MCF 10A (cell line): Measurements from ENCODE around the gene FAM162A. TPM values are rescaled to one million over a fixed set of nuclear protein-coding genes. Genes with fewer than 3 reads are reported as not detected.
"Not testable (repeated sequence)": the region's sequence is repeated elsewhere in the genome, so short reads cannot be mapped to it uniquely, and the experiment has no call there.

Source experiments
- BruUV-seq: library from RNA; stranded (reverse); fragments of 400-500 nt; replicated peaks from 2 replicates; lab custom pipeline; 2021; lab: Mats Ljungman, UMichigan
- CTCF ChIA-PET: fragments of 300-600 bp; sonication (Branson Sonifier 250); formaldehyde crosslinking; extraction: SDS; loops from one replicate; lab custom pipeline; 2021; ENCODE audit warnings: antibody characterized with exemption, inconsistent platforms; lab: Yijun Ruan, JAX
- POLR2A ChIA-PET: fragments of 300-600, 350-650 bp; sonication (Branson Sonifier 250); formaldehyde crosslinking; extraction: SDS; loops from one replicate; lab custom pipeline; 2020; ENCODE audit warnings: antibody characterized with exemption, inconsistent platforms; lab: Yijun Ruan, JAX
- DNase-seq: peaks from one replicate; pipeline ENCODE4 v3.0.0-alpha.2; 2018; ENCODE audit not compliant: unreplicated experiment
- H3K27ac Mint-ChIP-seq: one replicate; pipeline ENCODE4 v1.8.0; 2022; ENCODE audit warnings: mild to moderate bottlenecking, low read depth, mixed read lengths; ENCODE audit not compliant: unreplicated experiment
- H3K27me3 Mint-ChIP-seq: one replicate; pipeline ENCODE4 v1.8.0; 2022; ENCODE audit warnings: mixed read lengths; ENCODE audit not compliant: insufficient read depth, unreplicated experiment
- H3K36me3 Mint-ChIP-seq: one replicate; pipeline ENCODE4 v1.8.0; 2022; ENCODE audit warnings: mild to moderate bottlenecking, moderate library complexity, mixed read lengths; ENCODE audit not compliant: insufficient read depth, unreplicated experiment
- H3K4me1 Mint-ChIP-seq: one replicate; pipeline ENCODE4 v1.8.0; 2022; ENCODE audit warnings: mixed read lengths; ENCODE audit not compliant: insufficient read depth, unreplicated experiment
- H3K4me3 Mint-ChIP-seq: one replicate; pipeline ENCODE4 v1.8.0; 2022; ENCODE audit warnings: mild to moderate bottlenecking, moderate library complexity, mixed read lengths; ENCODE audit not compliant: unreplicated experiment
- H3K9me3 Mint-ChIP-seq: one replicate; pipeline ENCODE4 v1.8.0; 2022; ENCODE audit warnings: mixed read lengths; ENCODE audit not compliant: unreplicated experiment
- intact Hi-C: fragments of 100-400 bp; cut with micrococcal nuclease; formaldehyde crosslinking; loops from 2 replicates; pipeline ENCODE4 v1.14.1; 2022
- total RNA-seq: library from RNA; stranded (reverse); gene quantifications from 2 replicates; pipeline ENCODE4 v1.2.3, GENCODE V29; 2022
- TF ChIP-seq, protein P1 (sequence below): fragments of 200-600 bp; IDR thresholded peaks from one replicate; pipeline ENCODE4 v1.8.0; 2022; ENCODE audit warnings: antibody characterized with exemption, mild to moderate bottlenecking; ENCODE audit not compliant: unreplicated experiment

FAM162A gene
- total RNA-seq, 1 experiment from 2014 or later: 59.1 TPM

DNA sequence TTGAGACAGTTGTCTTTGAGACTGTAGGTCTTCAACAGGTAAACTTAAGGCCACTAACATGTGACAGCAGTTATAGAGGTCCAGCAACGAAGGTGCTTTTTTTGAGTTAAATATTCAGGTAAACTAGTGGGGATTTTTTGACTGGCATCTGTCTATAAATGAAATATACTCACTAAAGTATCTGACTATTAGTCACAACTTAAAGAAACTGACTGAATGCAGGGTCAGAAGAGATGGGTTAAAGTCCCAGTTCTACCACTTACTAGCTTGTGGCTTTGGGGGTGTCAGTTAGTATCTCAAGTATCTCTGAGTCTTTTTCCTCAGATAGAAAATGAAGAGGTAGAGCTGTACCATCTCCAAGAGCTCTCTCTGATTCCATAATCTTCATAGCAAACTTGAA is 18.9 kb upstream of the FAM162A start:
- Mint-ChIP-seq H3K27ac (no peak overlapping the region), H3K27me3 (no peaks in the 10 kb centered on the region), H3K36me3 (peaks cover 62% of the 10 kb centered on the region), H3K4me1 (no peaks in the 10 kb centered on the region), H3K9me3 (no peaks in the 10 kb centered on the region), H3K4me3 (no peak overlapping the region)
- intact Hi-C loops: no loop called here
- CTCF ChIA-PET: interaction anchor here (0.6 to 1.7 kb wide), 7 partner anchors 8 to 272 kb away, joined by 3 to 8 read pairs (median 4); partner anchors contain the start of gene MIX23
- no peak for DNase-seq
- POLR2A ChIA-PET: interaction anchor here (1.2 to 6.7 kb wide), 3 partner anchors 12 to 40 kb away, joined by 3 to 61 read pairs (median 16); partner anchors contain the start of genes CSTA, FAM162A and MIX23
- TF ChIP-seq, protein P1, sequence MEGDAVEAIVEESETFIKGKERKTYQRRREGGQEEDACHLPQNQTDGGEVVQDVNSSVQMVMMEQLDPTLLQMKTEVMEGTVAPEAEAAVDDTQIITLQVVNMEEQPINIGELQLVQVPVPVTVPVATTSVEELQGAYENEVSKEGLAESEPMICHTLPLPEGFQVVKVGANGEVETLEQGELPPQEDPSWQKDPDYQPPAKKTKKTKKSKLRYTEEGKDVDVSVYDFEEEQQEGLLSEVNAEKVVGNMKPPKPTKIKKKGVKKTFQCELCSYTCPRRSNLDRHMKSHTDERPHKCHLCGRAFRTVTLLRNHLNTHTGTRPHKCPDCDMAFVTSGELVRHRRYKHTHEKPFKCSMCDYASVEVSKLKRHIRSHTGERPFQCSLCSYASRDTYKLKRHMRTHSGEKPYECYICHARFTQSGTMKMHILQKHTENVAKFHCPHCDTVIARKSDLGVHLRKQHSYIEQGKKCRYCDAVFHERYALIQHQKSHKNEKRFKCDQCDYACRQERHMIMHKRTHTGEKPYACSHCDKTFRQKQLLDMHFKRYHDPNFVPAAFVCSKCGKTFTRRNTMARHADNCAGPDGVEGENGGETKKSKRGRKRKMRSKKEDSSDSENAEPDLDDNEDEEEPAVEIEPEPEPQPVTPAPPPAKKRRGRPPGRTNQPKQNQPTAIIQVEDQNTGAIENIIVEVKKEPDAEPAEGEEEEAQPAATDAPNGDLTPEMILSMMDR: no peak
- BruUV-seq: no TSS peak

DNA sequence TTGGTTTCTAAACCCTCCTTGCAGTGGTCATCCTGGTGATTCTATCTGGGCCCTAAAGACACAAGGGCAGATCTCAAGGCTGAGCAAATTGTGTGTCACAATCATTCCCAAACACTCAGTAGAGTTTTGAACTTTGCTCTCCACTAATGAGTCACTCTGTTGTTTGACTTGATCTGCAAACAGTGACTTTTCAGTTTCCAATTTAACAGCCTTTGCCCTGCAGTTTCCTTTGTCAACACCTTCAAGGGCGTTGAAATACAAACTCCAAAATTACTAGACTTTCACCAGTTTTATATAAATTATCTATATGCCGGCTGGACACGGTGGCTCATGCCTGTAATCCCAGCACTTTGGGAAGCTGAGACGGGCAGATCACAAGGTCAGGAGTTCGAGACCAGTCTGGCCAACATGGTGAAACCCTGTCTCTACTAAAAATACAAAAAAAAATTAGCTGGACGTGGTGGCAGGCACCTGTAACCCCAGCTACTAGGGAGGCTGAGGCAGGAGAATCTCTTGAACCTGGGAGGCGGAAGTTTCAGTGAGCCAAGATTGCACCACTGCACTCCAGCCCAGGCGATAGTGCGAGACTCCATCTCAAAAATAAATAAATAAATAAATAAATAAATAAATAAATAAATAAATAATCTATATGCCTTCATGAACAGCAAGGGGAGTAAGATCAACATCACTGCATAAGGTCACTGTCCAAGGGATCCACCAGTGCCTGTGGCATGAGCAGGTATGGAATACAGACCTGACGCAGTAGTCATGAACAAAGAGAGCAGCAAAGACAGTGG is 18.2 kb upstream of the FAM162A start:
- DNase-seq: peak; percentile 62
- BruUV-seq, H3K4me1 Mint-ChIP-seq, H3K4me3 Mint-ChIP-seq, H3K9me3 Mint-ChIP-seq, intact Hi-C loops, H3K27ac Mint-ChIP-seq, H3K27me3 Mint-ChIP-seq: not testable (repeated sequence)
- peaks cover 58% of the 10 kb centered on the region for H3K36me3 Mint-ChIP-seq
- ChIA-PET CTCF (interaction anchor here (0.6 to 1.7 kb wide), 11 partner anchors 9 to 273 kb away, joined by 3 to 8 read pairs (median 3); partner anchors contain the start of gene MIX23), POLR2A (interaction anchor here (0.7 to 6.7 kb wide), 4 partner anchors 9 to 40 kb away, joined by 3 to 61 read pairs (median 10); partner anchors contain the start of genes CSTA, FAM162A and MIX23)

DNA sequence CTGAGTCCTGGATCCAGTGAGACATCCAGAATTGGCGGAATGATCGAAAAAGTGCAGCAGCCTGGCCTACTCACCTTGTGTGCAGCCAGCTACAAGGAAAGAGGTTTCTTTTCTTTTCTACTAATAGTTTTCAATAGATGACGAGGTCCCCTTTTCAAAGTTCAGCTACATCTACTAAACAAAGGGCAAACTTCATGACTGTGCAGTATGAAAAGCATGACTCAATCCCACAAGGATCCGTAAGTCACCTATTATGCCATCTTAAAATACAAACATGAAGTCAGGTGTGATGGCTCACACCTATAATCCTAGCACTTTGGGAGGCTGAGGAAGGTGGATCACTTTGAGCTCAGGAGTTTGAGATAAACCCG is 17.6 kb upstream of the FAM162A start:
- Mint-ChIP-seq H3K9me3 (no peaks in the 10 kb centered on the region), H3K27me3 (no peaks in the 10 kb centered on the region), H3K36me3 (peaks cover 62% of the 10 kb centered on the region), H3K27ac (no peak overlapping the region), H3K4me3 (no peak overlapping the region), H3K4me1 (no peaks in the 10 kb centered on the region)
- ChIA-PET CTCF (interaction anchor here (0.6 to 1.7 kb wide), 8 partner anchors 9 to 60 kb away, joined by 3 to 8 read pairs (median 4); partner anchors contain the start of gene MIX23), POLR2A (interaction anchor here (0.7 to 6.7 kb wide), 2 partner anchors 9 to 17 kb away, joined by 4 to 61 read pairs; partner anchors contain the start of genes FAM162A and MIX23)
- intact Hi-C loops: no loop called here
- DNase-seq: no peak
- BruUV-seq: no TSS peak
- TF ChIP-seq, protein P1: no peak

- POLR2A ChIA-PET: no interaction called here
- Mint-ChIP-seq H3K27me3 (no peaks in the 10 kb centered on the region), H3K9me3 (no peaks in the 10 kb centered on the region), H3K4me3 (no peak overlapping the region), H3K27ac (no peak overlapping the region), H3K36me3 (peaks cover 34% of the 10 kb centered on the region), H3K4me1 (peaks cover 16% of the 10 kb centered on the region)
- intact Hi-C loops: no loop called here
- TF ChIP-seq, protein P1: no peak
- DNase-seq: no peak
- CTCF ChIA-PET: no interaction called here
- no TSS peak for BruUV-seq
These were observed 9.9 kb upstream of the FAM162A start for GRCh38 chr3:122374034-122374433.
